Activated T-cell treated with anti-CD3 and anti-CD28 coated beads, Interleukin-2, amount 50 U/mL, for 72 hours (primary cell): Measurements from ENCODE around the gene RANBP3L. TPM values are rescaled to one million over a fixed set of nuclear protein-coding genes. Genes with fewer than 3 reads are reported as not detected.
"Not testable (repeated sequence)": the region's sequence is repeated elsewhere in the genome, so short reads cannot be mapped to it uniquely, and the experiment has no call there.

Source experiments
- ATAC-seq, 2 donors: fragments of 150-1000 bp; cut with Tn5 transposase; replicated peaks in 1 of 2; 2 replicates each; pipeline ENCODE4 v1.10.0; 2021; ENCODE audit warnings: moderate library complexity in 2 of 2, mild to moderate bottlenecking in 1 of 2
- DNase-seq, 2 donors: peaks; one replicate each; pipeline ENCODE4 v3.0.0; 2021 to 2022; ENCODE audit warnings: mixed read lengths in 1 of 2
- H3K27ac Mint-ChIP-seq: one replicate; pipeline ENCODE4 v1.8.0; 2022; ENCODE audit warnings: mild to moderate bottlenecking, moderate library complexity, mixed read lengths
- H3K27me3 Mint-ChIP-seq: one replicate; pipeline ENCODE4 v1.8.0; 2022; ENCODE audit warnings: low read depth, mixed read lengths
- H3K36me3 Mint-ChIP-seq, 2 donors: one replicate each; pipeline ENCODE4 v1.8.0; 2022; ENCODE audit warnings: mixed read lengths in 2 of 2, mild to moderate bottlenecking in 1 of 2; ENCODE audit not compliant: insufficient read depth in 2 of 2
- H3K4me1 Mint-ChIP-seq: one replicate; pipeline ENCODE4 v1.8.0; 2022; ENCODE audit warnings: low read depth, mixed read lengths
- H3K4me3 Mint-ChIP-seq, 2 donors: one replicate each; pipeline ENCODE4 v1.8.0; 2022; ENCODE audit warnings: mild to moderate bottlenecking in 2 of 2, mixed read lengths in 2 of 2, moderate library complexity in 2 of 2
- H3K9me3 Mint-ChIP-seq, 2 donors: one replicate each; pipeline ENCODE4 v1.8.0; 2022; ENCODE audit warnings: mixed read lengths in 2 of 2
- total RNA-seq, 2 donors: library from RNA; stranded (reverse); gene quantifications; one replicate each; pipeline ENCODE4 v1.2.3, GENCODE V29; 2022

RANBP3L gene
- total RNA-seq, 2 donors from 2014 or later, result 0.35 TPM; not detected in 1

DNA sequence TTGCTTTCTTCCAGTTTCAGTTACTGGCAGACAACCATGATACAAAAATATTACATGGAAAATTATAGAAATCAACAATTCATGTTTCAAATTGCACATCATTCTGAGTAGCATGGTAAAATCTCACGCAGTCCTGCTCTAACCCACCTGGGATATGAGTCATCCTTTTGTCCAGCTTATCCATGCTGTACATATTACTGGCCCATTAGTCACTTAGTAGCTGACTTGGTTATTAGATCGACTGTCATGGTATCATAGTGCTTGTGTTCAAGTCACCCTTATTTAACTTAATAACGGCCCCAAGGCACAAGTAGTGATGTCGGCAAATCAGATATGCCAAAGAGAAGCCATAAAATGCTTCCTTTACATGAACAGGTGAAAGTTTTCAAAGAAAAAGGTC is 101.2 kb downstream of the RANBP3L start:
- no peaks in the 10 kb centered on the region for H3K4me1 Mint-ChIP-seq
- H3K27ac Mint-ChIP-seq, result no peak overlapping the region
- H3K27me3 Mint-ChIP-seq, result no peaks in the 10 kb centered on the region
- DNase-seq (no peak), ATAC-seq (no peak)
- H3K4me3 Mint-ChIP-seq, result no peak overlapping the region
- H3K9me3 Mint-ChIP-seq, result no peaks in the 10 kb centered on the region
- peaks cover 4 to 6% of the 10 kb centered on the region in 2 donors for H3K36me3 Mint-ChIP-seq

- DNase-seq, result no peak
- peaks cover 3 to 6% of the 10 kb centered on the region in 2 donors for H3K36me3 Mint-ChIP-seq
- no peak overlapping the region for H3K27ac Mint-ChIP-seq
- H3K27me3 Mint-ChIP-seq, result no peaks in the 10 kb centered on the region
- ATAC-seq, result no peak
- no peaks in the 10 kb centered on the region for H3K9me3 Mint-ChIP-seq
- no peaks in the 10 kb centered on the region for H3K4me1 Mint-ChIP-seq
- H3K4me3 Mint-ChIP-seq, result no peak overlapping the region
Measured at GRCh38 chr5:36199620-36200019, 102.1 kb downstream of the RANBP3L start.

DNA sequence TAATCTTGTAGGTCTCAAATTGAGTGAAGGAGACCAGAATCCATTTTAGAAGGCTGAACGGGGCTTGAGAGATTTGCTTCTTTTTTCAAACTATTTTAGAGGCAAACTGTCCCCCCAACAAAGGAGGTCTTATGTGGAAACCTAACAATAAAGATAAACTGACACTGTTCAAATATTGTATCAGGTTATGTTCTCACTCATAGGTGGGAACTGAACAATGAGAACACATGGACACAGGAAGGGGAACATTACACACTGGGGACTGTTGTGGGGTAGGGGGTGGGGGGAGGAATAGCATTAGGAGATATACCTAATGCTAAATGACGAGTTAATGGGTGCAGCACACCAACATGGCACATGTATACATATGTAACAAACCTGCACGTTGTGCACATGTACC is 102.9 kb downstream of the RANBP3L start:
- not testable (repeated sequence) for H3K9me3 Mint-ChIP-seq, H3K4me3 Mint-ChIP-seq, DNase-seq, H3K36me3 Mint-ChIP-seq, H3K27ac Mint-ChIP-seq, ATAC-seq, H3K27me3 Mint-ChIP-seq, H3K4me1 Mint-ChIP-seq

Other genes starting within 250 kb of the RANBP3L start
- gene UGT3A2, start 235.0 kb downstream of the RANBP3L start, total RNA-seq, result not detected
- 10 to 100 TPM; 15.8 to 17.6 TPM for gene LMBRD2, start 150.0 kb downstream of the RANBP3L start, total RNA-seq
- 10 to 100 TPM; 25.3 to 36.8 TPM for gene SKP2, start 149.8 kb downstream of the RANBP3L start, total RNA-seq
- gene NADK2, start 60.0 kb downstream of the RANBP3L start, total RNA-seq, result 10 to 100 TPM; 13.6 to 20.9 TPM